HEK293T (cell line): Measurements from ENCODE around the gene GP5.

Source experiments
- BHLHE40 ChIP-seq: fragments of 450-650 bp; IDR thresholded peaks from 2 replicates; pipeline ENCODE4 v1.6.1; 2016; ENCODE audit warnings: mild to moderate bottlenecking, moderate library complexity, borderline replicate concordance
- FOXA1 ChIP-seq: fragments of 450-650 bp; IDR thresholded peaks from 2 replicates; pipeline ENCODE4 v1.6.1; 2016; ENCODE audit warnings: mild to moderate bottlenecking
- FOXK2 ChIP-seq: fragments of 450-650 bp; IDR thresholded peaks from 2 replicates; pipeline ENCODE4 v1.6.1; 2016; ENCODE audit warnings: mild to moderate bottlenecking
- FOXM1 ChIP-seq: fragments of 450-650 bp; IDR thresholded peaks from 2 replicates; pipeline ENCODE4 v1.6.1; 2017; ENCODE audit warnings: mild to moderate bottlenecking, borderline replicate concordance

DNA sequence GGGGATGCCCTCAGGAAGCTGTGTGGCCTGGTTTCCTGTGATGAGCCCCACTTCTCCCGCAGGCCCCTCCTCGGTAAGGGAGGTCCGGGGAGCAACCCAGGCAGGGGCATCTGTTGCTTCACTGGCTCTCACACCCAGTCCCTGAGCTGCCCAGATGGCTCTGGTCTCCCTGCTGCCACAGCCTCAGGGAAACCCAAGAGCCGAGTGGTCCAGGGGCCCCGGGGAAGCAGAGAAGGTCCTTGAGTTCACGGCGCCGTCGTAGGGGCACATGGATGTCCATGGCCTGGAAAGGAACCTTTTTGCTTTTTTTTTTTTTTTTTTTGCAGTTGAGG is 16.2 kb downstream of the GP5 start:
- TF ChIP-seq BHLHE40 (no peak), FOXA1 (no peak), FOXK2 (no peak), FOXM1 (no peak)
